Esophagus muscularis mucosa (tissue), 3 donors: ENCODE results near the gene PPTC7.

Experiments
- POLR2A ChIP-seq: fragments of 450-650 bp; IDR thresholded peaks from one replicate; pipeline ENCODE4 v1.6.1; 2017; ENCODE audit warnings: antibody characterized with exemption, moderate library complexity, mild to moderate bottlenecking, low read depth
- TF ChIP-seq, protein P1 (sequence below), 3 experiments: fragments of 200-600 bp in 2 of 3; fragments of 450-650 bp in 1 of 3; sonication (generic) in 2 of 3; IDR thresholded peaks; one replicate each; pipeline ENCODE4 v1.5.1; 2017 to 2019; ENCODE audit warnings: antibody characterized with exemption in 3 of 3, mild to moderate bottlenecking in 2 of 3, moderate library complexity in 1 of 3

DNA sequence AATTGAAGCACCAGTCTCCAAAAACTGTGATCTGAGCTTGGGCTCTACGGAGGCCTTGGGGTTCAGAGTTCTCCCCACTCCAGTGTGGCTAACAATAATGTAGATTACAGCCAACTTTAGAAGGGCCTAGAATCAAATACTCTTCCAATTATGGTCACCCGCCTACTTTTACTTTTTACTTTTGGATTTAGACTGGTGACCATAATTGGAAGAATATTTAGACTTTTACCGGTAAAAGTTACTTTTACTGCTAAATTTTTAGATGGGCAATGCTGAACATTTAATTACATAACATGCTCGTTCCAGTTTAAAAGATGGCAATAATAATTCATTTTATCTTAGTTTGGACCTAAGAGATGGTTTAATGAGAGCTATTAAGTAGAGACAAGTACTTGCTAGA is 39.2 kb downstream of the PPTC7 start:
- TF ChIP-seq POLR2A: no peak
- TF ChIP-seq, protein P1, sequence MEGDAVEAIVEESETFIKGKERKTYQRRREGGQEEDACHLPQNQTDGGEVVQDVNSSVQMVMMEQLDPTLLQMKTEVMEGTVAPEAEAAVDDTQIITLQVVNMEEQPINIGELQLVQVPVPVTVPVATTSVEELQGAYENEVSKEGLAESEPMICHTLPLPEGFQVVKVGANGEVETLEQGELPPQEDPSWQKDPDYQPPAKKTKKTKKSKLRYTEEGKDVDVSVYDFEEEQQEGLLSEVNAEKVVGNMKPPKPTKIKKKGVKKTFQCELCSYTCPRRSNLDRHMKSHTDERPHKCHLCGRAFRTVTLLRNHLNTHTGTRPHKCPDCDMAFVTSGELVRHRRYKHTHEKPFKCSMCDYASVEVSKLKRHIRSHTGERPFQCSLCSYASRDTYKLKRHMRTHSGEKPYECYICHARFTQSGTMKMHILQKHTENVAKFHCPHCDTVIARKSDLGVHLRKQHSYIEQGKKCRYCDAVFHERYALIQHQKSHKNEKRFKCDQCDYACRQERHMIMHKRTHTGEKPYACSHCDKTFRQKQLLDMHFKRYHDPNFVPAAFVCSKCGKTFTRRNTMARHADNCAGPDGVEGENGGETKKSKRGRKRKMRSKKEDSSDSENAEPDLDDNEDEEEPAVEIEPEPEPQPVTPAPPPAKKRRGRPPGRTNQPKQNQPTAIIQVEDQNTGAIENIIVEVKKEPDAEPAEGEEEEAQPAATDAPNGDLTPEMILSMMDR (IDR thresholded peaks at IDR 0.05): no peak
